ENCODE data around the gene AHCYL1.

DNA sequence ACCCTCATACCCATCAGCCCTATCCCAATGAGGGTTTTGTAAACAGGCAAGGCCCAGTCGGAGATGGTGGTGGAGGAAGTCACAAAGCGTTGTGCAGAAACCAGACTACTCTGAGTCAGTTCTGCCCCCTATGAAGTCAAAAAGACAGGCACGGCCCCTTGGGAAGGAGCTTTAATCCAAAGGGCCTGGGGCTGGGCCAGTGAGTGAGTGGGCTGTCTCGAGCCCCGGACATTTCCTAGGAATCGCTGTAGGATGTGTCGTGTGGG lies 442 bp upstream of the AHCYL1 start:
- no peak for TF ChIP-seq EZH2 (IDR thresholded peaks at IDR 0.05; ENCODE audit: low read depth)
- TF ChIP-seq, protein P1, sequence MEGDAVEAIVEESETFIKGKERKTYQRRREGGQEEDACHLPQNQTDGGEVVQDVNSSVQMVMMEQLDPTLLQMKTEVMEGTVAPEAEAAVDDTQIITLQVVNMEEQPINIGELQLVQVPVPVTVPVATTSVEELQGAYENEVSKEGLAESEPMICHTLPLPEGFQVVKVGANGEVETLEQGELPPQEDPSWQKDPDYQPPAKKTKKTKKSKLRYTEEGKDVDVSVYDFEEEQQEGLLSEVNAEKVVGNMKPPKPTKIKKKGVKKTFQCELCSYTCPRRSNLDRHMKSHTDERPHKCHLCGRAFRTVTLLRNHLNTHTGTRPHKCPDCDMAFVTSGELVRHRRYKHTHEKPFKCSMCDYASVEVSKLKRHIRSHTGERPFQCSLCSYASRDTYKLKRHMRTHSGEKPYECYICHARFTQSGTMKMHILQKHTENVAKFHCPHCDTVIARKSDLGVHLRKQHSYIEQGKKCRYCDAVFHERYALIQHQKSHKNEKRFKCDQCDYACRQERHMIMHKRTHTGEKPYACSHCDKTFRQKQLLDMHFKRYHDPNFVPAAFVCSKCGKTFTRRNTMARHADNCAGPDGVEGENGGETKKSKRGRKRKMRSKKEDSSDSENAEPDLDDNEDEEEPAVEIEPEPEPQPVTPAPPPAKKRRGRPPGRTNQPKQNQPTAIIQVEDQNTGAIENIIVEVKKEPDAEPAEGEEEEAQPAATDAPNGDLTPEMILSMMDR (conservative IDR thresholded peaks at IDR 0.05) = no peak
